ENCODE measurements around the gene AK5.

AK5 gene

DNA sequence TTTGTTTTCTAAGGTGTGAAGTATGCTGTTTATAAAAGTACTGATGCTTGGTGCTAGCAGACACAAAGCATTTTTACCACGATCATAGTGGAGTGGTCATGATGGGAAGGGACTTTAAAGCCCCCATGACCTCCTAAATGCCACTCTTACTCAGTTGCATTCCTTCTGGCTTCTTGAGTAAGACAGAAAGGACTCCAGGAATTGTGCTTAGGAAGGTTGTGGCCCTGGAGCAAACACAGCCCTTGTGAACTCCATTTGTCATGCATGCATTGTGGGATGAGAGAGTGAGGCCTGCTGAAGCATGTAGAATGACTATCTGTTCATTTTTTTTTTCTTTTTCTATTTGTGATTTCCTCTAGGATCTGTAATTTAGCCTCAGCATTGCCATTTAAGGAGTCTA lies 34.2 kb downstream of the AK5 start:
- TF ChIP-seq, protein P1, sequence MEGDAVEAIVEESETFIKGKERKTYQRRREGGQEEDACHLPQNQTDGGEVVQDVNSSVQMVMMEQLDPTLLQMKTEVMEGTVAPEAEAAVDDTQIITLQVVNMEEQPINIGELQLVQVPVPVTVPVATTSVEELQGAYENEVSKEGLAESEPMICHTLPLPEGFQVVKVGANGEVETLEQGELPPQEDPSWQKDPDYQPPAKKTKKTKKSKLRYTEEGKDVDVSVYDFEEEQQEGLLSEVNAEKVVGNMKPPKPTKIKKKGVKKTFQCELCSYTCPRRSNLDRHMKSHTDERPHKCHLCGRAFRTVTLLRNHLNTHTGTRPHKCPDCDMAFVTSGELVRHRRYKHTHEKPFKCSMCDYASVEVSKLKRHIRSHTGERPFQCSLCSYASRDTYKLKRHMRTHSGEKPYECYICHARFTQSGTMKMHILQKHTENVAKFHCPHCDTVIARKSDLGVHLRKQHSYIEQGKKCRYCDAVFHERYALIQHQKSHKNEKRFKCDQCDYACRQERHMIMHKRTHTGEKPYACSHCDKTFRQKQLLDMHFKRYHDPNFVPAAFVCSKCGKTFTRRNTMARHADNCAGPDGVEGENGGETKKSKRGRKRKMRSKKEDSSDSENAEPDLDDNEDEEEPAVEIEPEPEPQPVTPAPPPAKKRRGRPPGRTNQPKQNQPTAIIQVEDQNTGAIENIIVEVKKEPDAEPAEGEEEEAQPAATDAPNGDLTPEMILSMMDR (IDR thresholded peaks at IDR 0.05): no peak

DNA sequence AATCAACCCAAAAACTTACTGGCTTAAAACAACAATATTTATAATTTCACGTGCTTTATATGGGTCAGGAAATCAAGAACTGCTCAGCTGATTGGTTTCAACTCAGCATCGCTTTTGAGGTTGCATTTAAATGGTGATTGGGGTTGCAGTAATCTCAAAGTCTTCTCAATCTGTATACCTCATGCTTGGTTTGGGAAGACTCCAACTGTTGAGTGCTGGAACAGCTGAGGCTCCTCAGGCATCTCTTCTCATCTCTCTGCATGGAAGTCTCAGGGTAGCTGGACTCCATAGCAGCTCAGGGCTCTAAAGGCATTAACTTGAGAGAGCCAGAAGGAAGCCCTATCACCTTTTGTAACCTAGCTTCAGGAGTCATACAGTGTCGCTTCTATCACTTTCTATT lies 35.1 kb downstream of the AK5 start:
- TF ChIP-seq, protein P1 (IDR thresholded peaks at IDR 0.05): no peak

DNA sequence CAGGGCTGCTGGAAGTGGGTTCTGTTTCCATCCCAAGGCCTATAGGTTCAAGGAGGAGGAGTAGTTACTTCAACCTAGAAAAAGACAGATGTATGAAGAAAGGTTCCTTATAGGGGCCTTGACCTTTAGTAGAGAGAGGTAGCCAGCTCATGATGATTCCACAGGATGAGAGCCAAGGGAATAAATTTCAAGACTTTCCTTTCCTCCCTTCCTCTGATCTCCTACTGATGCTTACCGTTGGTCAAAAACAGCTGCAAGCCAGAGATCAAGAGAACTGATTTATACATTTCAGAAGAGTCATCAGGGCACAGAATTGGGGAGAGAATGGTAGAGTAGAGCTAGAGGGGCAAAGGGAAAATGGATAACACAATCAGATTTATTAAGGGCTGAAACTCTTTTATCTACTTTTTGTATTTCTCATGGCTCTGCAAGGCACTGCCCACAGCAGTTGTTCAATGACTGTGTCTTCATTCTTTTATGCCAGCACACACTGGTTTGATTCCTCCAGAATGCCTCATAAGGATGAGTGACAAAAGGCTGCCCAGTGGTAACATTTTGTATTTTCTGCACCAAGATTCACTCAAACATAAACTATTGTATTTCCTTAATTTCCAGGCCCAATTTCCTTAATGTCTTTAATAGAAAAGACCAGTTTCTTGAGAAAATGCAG lies 37.4 kb downstream of the AK5 start:
- TF ChIP-seq, protein P1 (IDR thresholded peaks at IDR 0.05): no peak

DNA sequence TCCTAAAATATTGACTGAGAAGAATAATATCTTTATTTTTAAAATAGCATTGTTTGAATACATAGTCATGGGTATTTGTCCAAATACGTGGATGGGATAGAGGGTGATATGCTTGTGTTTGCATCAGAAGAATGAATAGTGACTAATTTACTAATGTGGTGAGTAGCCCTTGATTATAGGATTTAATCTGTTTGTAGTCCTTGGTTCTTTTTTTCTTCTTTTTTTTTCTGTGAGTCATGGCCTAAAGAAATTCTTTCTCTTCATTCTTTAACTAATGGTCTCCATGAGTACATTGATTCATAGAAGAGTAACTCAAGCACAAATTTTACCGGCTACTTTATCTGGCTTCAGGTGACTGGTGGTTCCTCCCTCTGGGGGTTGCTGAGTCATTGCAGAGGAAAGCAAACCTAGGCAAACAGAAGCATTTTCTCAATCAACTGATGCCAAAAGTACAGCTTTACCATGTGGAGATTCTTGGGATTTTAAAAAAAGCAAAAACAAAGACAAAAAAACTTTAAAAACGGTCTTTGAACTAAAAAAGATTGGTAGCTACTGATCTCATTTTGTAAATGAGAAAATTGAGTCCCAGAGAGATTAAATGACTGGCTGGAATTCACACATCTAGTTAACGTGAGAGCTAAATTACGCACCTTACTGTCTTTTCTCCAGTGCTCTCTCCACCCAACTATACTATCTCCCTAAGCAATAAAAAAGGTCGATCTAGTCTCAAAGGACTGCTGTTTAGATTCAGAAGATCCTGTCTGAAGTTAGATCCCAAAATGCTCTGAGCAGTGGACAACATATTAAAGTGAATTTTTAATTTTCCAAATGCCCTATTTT lies 40.5 kb downstream of the AK5 start:
- TF ChIP-seq, protein P1 (IDR thresholded peaks at IDR 0.05): no peak

DNA sequence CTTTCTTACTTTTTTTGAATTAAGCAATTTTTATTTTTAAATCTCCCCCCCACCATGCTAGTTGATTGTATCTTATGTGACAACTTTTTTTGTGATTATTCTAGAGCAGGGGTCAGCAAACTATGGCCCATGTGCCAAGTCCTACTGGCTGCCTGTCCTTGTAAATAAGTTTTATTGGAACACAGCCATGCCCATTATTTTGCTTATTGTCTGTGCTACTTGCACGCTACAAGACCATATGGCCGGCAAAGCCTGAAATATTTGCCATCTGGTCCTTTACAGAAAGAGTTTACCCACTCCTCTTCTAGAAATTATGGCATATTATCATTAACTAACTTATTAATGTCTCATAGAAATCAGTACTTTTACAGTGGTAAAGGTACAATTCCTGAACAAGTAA lies 51.7 kb downstream of the AK5 start:
- TF ChIP-seq, protein P1 (IDR thresholded peaks at IDR 0.05): no peak

DNA sequence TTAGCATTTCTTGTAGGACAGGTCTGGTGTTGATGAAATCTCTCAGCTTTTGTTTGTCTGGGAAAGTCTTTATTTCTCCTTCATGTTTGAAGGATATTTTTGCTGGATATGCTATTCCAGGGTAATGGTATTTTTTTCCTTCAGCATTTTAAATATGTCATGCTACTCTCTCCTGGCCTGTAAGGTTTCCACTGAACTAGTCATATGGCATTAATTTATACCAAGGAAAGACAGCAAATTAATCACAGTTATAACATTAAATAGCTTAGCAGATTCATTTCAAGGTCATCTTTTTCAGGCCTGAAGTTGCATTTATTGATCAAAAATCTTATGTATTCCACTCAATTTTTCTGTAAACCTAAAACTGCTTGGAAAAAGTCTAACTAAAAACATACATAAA lies 54.9 kb downstream of the AK5 start:
- TF ChIP-seq, protein P1 (IDR thresholded peaks at IDR 0.05): no peak

DNA sequence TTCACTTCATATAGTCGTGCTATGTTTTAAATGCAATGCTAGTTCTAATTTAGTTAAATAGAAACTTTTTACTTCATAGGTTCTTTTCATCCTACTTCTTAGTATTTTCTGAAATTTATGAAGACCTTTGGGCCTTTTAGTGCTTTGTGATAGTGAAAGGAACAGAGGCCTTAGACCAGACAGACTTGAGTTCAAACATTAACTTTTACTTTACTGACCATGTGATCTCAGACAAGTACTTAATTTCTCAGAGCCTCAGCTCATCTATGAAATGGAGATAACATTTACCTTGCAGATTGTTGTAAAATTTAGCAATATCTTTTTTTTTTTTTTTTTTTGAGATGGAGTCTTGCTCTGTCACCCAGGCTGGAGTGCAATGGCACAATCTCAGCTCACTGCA lies 57.5 kb downstream of the AK5 start:
- TF ChIP-seq, protein P1 (IDR thresholded peaks at IDR 0.05): no peak
